Measurements from ENCODE around the gene ATXN7L3B.
"Not testable (repeated sequence)": the region's sequence is repeated elsewhere in the genome, so short reads cannot be mapped to it uniquely, and the experiment has no call there.

The ATXN7L3B gene, protein sequence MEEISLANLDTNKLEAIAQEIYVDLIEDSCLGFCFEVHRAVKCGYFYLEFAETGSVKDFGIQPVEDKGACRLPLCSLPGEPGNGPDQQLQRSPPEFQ

DNA sequence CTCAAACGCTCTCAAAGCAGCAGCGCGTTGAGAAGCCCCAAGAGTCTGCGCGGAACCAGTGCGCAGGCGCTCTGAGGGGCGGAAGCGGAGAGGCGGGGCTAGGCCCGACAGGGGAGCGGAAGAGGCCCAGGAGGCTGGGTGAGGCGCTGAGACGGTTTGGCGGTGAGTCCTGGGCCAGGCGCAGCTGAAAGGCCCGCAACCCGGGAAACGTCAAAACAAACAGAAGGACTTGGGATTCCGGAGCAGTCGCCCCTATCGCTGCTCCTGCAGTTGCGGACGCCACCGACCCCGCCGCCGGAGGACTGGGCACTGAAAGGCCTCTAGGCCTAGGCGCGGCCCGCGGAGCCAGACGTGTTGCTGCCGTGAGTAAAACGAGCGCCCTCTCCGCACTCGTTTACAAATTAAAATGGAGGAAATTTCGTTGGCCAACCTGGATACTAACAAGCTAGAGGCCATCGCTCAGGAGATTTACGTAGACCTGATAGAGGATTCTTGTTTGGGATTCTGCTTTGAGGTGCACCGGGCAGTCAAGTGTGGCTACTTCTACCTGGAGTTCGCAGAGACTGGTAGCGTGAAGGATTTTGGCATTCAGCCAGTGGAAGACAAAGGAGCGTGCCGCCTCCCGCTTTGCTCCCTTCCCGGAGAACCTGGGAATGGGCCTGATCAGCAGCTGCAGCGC is at the start of gene ATXN7L3B:
Gene ATXN7L3B, plus strand, starts transcription at position 129 of the 679 bp plus-strand sequence. Its CDS starts 278 bp downstream, at position 407.
- DNase-seq (ENCODE audit: low read depth in 2 of 2) = peak; percentile 90 to 91

DNA sequence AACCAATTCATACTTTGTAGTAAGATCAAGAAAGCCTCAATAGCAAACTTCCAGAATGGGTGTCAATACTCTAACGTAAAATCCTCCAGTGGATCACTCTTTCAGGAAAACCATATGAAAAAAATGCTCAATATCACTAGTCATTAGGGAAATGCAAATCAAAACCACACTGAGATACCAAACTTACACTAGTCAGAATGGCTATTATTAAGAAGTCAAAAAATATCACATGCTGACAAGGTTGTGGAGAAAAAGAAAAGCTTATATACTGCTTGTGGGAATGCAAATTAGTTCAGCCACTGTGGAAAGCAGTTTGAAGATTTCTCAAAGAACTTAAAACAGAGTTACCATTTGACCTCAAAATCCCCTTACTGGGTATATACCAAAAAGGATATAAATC is 49.5 kb upstream of the ATXN7L3B start:
- DNase-seq (ENCODE audit: low read depth in 2 of 2) = no peak

DNA sequence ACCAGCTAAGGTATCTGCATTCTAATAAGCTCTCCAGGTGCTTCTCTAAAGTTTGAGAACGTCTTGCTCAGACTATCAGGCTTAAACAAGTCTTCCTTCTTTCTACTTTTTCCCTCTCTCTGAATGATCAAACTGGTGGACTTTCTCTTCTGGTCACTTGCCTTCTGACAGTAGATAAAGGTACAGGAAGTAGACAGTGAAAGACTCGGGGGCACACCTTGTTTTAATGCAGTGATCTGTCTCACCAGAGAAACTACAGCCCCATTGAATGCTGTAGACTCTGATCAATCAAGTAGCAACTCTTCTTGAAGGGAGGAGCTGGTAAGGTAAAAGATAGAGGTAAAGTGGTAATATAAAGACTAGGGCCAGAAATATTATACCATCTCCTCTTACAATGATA is 48.1 kb upstream of the ATXN7L3B start:
- no peak for DNase-seq (ENCODE audit: low read depth in 2 of 2)

DNA sequence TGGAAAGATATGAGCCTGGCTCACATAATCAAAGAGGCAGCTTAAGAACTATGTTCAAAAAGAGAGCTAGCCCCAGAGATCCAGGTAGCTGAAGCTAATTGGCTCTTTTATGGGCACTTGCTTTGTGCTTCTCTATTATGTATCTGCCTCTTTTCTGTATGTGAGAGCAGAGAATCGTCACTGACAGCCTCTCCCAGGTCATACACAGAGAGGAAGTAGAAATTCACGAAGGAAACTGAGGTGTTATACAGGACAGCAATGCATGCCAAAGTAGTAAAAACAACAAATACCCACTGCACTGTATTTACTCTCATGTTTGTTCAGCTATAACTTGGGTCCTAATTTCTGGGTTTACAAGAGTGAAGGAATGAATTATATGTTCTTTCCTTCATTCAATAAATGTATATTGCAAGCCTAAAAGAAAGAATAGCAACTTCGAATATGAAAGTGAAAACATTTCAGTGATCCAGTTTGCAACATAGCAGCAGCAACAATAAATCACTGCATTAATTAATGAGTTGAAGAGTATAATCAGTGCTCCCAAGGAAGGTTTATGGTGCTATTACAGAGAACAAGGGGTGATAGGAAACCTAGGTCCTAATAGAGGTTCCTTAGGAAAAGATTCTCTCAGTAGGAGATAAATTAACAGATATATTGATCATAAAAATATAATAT is 47.1 kb upstream of the ATXN7L3B start:
- DNase-seq (ENCODE audit: low read depth in 2 of 2) = no peak

DNA sequence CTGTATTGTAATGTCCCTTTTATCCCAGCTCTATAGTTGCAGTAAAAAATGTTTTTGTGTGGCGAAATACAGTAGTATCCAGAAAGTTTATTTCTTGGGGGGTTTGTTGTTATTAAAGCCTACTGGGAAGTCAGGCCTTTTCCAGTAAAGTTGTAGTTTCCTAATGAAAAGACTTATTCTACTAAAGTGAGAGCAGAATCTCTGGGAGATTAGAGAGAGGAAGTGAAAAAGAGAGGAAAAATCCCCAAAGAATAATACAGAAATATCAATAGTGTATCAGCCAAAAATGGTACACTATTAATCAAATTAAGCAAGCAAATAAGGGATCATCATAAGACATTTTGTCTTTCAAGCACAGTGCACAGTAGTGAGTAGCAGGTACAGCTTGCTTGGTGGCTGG is 46.3 kb upstream of the ATXN7L3B start:
- DNase-seq (ENCODE audit: low read depth in 2 of 2) = no peak

DNA sequence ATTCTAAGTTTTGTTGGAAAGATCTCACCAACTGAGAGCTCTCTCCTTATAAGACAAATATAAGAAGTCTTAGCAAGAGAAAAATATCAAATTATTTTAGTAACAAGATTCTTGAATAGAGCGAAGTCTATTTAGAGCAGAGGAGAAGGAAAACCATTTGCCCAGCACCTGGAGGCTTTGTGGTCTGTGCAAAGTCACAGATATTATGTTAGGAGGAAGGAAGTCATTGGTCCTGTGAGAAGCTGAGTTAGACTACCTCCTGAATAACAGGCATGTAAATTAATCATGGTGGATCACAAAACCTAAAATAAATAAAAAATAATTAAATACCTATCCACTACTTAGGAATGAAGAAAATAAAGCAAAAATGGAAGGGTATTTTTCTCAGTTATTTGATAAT is 38.4 kb upstream of the ATXN7L3B start:
- DNase-seq (ENCODE audit: low read depth in 2 of 2) = no peak

DNA sequence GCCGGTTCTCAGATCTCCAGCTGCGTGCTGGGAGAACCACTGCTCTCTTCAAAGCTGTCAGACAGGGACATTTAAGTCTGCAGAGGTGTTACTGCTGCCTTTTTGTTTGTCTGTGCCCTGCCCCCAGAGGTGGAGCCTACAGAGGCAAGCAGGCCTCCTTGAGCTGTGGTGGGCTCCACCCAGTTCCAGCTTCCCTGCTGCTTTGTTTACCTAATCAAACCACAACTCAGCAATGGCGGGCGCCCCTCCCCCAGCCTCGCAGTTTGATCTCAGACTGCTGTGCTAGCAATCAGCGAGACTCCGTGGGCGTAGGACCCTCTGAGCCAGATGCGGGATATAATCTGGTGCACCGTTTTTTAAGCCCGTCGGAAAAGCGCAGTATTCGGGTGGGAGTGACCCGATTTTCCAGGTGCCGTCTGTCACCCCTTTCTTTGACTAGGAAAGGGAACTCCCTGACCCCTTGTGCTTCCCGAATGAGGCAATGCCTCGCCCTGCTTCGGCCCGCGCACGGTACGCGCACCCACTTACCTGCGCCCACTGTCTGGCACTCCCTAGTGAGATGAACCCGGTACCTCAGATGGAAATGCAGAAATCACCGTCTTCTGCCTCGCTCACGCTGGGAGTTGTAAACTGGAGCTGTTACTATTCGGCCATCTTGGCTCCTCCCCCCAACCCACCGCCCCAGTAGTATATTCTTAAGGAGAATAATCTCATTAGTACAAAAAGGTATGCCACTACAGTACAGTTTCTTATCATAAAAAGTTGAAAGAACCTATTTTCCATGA is 28.6 kb upstream of the ATXN7L3B start:
- DNase-seq (ENCODE audit: low read depth in 2 of 2) = not testable (repeated sequence)

DNA sequence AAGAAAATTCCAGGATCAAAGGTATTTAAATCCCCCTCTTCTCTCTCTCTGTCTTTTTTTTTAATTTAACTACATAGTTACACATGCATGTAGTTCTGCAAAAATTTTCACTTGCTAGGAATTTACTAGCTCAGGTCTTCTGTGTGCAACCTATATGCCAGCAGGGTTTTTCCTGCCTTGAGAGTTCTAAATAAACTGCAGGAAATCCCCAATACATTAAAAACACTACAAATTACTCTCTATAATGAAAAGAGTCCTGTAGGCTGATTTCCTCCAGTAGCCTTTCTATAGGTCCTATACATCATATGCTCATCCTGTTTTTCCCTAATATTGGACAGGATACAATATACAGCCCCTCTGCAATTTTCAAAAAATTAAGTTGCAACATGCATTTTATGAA is 27.7 kb upstream of the ATXN7L3B start:
- DNase-seq (ENCODE audit: low read depth in 2 of 2) = no peak

DNA sequence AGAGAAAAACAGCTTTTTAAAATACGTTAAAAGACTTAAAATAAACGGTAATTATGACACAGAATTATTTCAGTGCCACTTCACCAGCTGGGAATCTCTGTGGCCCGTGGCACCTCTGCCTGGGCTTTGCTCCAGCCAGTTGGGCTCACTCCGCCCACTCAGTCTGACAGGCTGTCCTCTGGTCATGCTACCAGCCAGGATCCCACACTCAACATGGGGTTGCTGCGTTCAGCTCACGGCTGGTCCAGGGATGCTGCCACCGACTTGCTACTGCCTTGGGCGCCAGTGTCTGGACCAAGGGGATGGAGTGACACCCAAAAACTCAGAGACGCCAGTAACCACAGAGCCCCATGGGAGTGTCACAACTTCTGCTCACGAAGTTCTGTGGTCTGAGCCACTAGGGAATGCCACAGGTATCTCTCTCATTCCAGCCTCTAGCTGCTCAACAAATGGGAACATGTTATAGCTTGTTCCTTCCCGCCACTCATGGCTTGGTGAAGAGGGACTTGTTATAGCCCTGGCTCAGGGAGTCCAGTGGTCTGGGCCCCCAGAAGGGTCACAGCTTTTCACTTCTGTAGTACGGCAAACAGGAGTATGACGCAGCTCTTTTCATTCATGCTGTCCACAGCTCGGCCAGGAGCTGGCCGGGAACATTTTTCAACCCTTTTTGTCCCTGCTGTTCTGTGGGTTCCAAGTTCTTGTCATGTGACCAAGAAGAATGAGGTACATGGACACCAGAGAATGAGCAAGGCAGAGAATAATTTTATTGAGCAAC is 23.4 kb upstream of the ATXN7L3B start:
- DNase-seq (ENCODE audit: low read depth in 2 of 2) = no peak

DNA sequence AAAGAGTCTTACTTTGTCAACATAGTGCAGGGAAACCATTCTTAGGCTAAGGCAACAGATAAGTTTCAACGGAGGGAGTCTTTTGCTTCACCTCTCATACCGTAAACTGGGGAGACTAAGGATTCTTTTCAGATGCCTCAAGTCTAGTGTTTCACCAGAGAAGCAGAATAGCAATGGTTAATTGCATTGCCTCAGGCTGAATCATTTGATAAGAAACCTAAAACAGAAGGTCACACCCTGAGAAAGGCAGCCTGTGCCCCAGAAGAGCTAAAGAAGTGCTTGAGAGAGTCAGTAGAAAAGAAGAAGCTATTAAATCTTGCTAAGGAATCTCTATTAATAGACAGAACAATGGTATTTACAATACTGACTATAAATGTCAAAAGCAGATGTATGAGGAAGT is 21.8 kb upstream of the ATXN7L3B start:
- no peak for DNase-seq (ENCODE audit: low read depth in 2 of 2)

DNA sequence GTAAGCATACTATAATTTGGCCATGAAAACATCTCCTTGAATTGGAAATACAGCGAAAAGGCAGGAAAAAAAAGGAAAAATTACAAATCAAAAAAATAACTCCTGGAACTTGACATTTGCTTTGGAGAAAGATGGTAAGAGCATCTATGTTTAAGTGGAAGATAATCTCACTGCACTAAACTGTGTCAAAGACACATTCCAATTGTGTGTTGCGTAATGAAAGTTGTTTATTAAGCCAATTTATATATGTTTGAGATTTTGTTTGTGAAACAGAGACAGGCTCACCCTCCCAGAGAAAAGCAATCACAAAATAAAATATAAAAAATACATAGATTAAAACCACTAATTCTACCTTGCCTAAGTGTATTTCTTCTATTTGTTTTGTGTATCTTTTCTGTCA is 11.1 kb upstream of the ATXN7L3B start:
- no peak for DNase-seq (ENCODE audit: low read depth in 2 of 2)

DNA sequence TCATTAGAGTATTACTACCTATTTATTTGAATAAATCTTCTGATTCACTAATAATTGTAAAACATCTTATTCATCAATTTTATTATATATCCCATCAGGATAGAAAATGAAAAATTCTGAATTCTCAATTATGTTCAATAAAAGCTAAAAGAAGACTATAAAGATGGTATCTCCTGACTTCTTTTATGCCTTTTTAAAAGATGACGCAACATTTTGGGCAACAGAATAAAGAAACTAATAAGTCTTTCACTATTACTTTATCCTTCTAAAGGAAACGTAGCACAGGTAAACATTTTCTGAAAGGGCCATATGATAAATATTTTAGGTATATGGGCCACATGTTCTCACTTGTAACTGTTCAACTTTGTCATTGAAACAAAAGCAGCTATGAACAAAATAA is 10.1 kb upstream of the ATXN7L3B start:
- no peak for DNase-seq (ENCODE audit: low read depth in 2 of 2)

DNA sequence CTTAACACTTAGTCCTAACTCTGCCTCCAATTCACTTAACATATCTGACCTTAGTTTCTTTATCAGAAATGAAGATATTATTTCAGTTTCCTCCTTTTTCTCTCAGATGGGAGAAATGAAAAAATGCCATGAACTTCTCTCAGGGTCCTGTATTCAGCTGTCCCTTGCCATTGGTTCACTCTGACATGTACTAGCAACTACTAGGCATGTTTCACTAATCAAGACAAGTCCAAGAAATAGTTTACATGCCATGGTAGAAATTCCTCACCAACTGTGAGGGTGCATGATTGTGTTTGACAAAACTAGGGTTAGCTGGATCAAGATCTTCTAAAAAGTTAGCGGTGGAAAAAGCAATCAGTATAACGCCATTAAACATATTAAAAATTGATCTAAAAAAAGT is 7.0 kb upstream of the ATXN7L3B start:
- DNase-seq (ENCODE audit: low read depth in 2 of 2) = no peak

DNA sequence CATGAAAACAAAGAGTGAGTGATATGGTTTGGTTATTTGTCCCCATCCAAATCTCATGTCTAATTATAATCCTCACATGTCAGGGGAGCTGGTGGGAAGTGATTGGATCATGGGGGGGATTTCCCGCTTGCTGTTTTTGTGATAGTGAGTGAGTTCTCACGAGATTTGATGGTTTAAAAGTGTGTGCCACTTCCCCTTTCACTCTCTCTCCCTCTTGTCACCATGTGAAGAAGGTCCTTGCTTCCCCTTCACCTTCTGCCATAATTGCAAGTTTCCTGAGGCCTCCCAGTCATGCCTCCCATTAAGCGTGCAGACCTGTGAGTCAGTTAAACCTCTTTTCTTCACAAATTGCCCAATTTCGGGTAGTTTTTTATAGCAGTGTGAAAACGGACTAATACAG is 2.1 kb upstream of the ATXN7L3B start:
- no peak for DNase-seq (ENCODE audit: low read depth in 2 of 2)

DNA sequence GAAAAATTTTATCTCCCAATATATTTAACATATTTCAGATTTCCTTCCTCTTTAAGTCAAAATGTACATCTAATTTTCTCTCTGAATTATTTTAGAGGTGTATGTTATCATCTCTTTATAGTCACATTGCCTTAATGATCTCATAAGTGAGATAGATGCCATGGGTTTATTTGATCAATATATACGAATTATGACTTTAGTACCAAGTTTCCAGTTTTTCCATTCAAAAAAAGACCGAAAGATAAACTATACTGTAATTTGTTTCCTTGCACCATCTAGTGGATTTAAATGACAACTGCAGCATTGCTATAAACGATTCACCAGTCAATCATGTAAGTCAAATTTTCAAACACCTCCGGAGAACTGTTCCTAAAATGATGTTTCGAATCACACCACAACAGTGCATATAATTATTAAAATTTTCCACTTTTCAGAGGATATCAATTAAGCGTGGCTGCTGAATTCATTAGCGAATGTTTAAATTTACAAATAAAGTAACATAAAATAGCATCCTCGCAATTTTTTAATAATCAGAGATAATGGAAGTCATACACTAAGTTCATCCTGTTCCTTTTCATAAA is 419 bp upstream of the ATXN7L3B start:
- DNase-seq (ENCODE audit: low read depth in 2 of 2) = no peak

DNA sequence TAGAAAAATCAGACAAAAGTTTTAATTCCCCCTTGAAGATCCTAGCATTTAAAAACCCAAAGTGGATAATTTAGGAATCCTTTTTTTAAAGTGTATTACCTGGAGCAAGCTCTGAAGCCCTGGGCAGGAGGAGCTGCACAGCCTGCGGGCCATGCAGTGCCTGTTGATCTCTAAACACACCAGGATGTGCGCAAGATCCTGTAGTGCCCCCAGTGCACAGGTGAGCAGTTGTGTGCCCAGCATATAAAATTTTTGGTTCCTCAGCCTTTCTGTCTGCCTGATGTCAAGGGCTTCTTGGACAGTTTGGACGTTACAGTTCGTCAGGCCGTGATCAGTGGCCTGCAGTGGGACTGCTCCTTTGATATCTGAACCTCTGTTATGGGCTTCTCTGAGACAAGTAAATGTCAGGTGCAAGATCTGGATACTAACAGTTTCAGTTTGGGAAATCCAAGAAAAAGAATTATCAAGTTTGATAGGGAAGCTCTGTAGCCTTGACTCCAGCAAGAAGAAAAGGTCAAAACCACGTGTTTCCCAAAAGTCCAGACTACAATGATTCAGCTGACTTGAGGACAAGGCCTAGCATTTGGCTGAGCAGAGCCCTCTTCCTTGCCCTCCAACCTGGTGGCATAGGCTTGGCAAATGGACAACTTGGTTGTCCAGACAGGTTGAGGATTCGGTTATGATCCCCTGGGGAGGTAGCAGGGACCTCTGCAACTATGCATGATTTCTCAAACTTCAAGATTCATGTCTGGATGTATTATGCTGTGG is 1.0 kb downstream of the ATXN7L3B start:
- DNase-seq (ENCODE audit: low read depth in 2 of 2) = no peak

DNA sequence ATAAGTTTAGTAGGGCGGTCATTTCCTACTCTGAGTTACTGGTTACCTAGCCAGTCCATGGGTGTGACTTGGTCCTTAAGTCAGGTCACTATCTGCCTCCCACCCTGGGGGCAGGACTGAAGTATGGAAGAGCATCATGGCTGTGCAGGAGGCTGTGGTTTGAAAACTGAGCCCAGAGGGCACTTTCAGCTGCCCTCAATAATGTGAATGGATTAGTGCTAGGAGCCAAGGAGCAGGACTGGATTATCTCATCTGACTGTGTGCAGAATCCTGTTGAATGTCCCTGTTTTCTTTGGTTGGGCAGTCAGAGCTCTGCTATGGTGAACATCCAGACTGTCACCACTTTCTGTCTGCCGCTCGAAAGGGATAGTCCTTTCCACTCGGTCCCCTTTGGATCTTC is 1.6 kb downstream of the ATXN7L3B start:
- DNase-seq (ENCODE audit: low read depth in 2 of 2) = no peak

DNA sequence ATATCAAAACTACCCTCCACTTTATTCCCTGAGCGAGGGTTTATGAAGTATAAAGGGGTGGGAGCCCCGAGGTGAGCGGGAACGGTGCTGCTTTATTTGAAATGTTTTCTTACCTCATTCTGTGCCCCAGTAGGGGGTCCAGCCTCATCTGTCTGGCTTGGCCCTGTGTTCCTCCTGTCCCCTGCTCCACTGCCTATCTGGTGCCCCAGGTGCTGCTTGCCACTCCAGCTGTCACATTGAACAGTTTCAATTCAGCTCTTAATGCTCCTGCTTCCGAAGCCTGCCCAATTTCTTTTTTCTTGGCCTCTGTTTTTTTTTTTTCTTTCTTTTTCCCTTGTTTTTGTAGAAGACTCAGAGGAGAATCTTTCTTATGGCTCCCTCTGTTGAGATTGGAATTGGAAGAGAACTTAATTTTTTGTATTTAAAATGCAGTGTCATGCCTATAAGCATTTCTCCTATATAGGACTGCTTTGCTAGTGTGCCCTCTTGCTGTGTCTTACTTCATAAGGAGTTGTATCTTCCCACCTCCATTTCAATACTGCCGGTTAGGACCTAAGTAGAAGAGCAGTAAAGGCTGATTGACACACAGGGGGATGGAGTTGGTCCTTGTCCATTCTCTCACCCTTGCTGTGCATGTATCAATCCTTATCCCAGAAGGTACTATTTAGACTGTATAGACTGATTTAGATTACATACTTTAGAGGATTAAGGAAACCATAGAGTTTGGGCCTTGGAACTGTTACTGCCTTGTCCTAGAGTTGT is 2.3 kb downstream of the ATXN7L3B start:
- DNase-seq (ENCODE audit: low read depth in 2 of 2) = no peak

DNA sequence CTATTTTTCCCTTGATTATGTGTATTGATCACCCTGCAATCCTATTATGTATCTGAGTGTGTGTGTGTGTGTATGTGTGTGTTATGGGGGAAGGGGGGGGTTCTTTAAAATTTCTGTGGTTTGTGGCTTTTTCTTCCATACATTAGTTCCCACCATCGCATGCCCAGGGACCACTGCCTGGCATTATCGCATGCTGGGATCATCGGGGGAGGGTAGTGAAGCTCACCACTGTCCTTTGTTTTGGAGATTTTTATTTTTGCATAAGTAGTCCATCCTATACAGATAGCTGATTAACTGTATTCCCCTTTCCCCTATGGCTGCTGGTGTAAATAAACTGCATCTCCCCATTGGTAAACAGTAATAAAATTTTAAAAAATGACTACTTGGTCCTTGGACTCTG is 3.4 kb downstream of the ATXN7L3B start:
- no peak for DNase-seq (ENCODE audit: low read depth in 2 of 2)

DNA sequence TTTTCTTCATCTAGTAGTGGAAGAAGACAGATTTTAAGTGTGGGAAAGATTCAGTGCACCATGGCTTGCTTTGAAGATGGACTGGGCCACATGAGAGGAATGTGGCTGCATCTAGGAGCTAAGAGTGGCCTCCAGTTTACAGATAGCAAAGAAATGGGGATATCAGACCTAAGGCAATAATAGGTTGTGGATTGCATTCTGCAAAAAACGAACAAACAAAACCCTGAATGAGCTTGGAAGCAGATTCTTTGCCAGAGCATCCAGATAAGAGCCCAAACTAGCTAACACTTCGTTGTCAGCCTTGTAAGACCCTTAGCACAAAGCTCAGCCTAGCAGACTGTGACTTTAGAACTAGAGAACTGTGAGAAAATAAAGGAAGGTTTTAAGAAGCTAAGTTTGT is 9.6 kb downstream of the ATXN7L3B start:
- DNase-seq (ENCODE audit: low read depth in 2 of 2) = no peak

All from stimulated activated CD8-positive, alpha-beta memory T cell treated with anti-CD3 and anti-CD28 coated beads, Interleukin-7, amount 100 ng/mL, for 1 hour (primary cell).